ENCODE measurements around the gene KCNJ10.

DNA sequence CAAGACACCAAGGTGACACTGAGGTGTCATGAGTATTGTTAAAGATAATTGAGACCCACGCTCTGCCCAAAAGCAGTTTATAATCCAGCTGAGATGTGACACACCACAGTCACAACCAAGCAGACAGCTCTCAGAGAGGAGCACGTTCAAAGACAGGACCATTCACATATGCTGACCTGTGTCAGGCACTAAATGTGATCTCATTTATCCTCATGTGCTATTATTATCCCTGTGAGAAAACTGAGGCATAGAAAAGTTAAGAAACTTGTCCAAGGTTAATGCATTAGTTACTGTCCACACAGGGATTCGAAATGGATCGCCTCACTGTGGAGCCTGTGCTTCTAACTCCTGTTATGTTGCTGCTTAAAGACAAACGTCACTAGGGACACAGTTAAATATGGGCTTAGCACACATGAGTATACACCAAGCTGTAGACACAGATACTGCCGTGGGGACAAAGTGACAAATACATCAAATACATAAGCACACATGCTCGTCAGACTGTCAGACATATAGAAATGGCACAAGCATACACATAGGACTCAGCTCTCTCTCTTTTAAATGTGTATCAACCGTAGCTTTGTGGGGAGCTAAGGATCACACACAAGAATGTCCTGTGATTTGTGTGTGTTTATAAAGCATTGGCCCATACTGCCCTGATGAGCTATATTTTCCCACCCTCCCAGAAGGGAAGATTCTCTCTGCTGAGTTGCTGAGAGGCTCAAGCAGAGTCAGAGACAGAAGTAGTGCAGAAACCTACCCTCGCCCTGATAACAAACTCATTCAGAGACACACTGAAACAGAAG is 32.0 kb upstream of the KCNJ10 start:
- no peak for TF ChIP-seq CTCF (IDR thresholded peaks at IDR 0.05)
- TF ChIP-seq EP300 (IDR thresholded peaks at IDR 0.05): no peak
- TF ChIP-seq POLR2A (IDR thresholded peaks at IDR 0.05): no peak
- no peak for TF ChIP-seq POLR2AphosphoS5 (IDR thresholded peaks at IDR 0.05)
